Panc1 (cell line): ENCODE data around the gene UBE2R2. TPM values are rescaled to one million over a fixed set of nuclear protein-coding genes. Genes with fewer than 3 reads are reported as not detected.

Experiments used
- ATAC-seq: fragments of 200-7000 bp; cut with Tn5 transposase; 2 replicates; pipeline ENCODE4 v1.9.1; 2020; ENCODE audit warnings: mild to moderate bottlenecking, moderate library complexity
- BruUV-seq: library from RNA; stranded (reverse); fragments of 400-500 nt; replicated peaks from 2 replicates; lab custom pipeline; 2021; lab: Mats Ljungman, UMichigan
- CTCF ChIA-PET: fragments of 300-600 bp; sonication (Branson Sonifier 250); formaldehyde crosslinking; loops from one replicate; lab custom pipeline; 2022; ENCODE audit warnings: antibody characterized with exemption; lab: Charles Lee
- POLR2A ChIA-PET: fragments of 300-600 bp; sonication (Branson Sonifier 250); formaldehyde crosslinking; loops from one replicate; lab custom pipeline; 2022; ENCODE audit warnings: antibody characterized with exemption; lab: Charles Lee
- DNase-seq: peaks from one replicate; pipeline ENCODE4 v3.0.0-alpha.2; 2010; ENCODE audit warnings: low read depth, low spot score
- H3K27ac ChIP-seq: 2 replicates; pipeline ENCODE4 v1.5.1; 2011; ENCODE audit warnings: mild to moderate bottlenecking, low read length, inconsistent platforms
- H3K27me3 ChIP-seq: fragments of 200-500 bp; sonication (Bioruptor generic); 2 replicates; pipeline ENCODE4 v1.6.0; 2014; ENCODE audit warnings: low read length, inconsistent platforms; ENCODE audit not compliant: control insufficient read depth, insufficient read depth
- H3K36me3 ChIP-seq: fragments of 200-500 bp; sonication (Bioruptor generic); 2 replicates; pipeline ENCODE4 v1.5.1; 2014; ENCODE audit warnings: inconsistent platforms, mild to moderate bottlenecking, low read length, moderate library complexity; ENCODE audit not compliant: control insufficient read depth, insufficient read depth
- H3K4me1 ChIP-seq: 2 replicates; pipeline ENCODE4 v1.5.1; 2011; ENCODE audit warnings: inconsistent platforms, mild to moderate bottlenecking, low read length, moderate library complexity; ENCODE audit not compliant: control insufficient read depth, insufficient read depth
- H3K4me3 ChIP-seq, 2 experiments: 2 replicates each; pipeline ENCODE4 v1.5.1; 2011 to 2012; ENCODE audit warnings: low read depth in 2 of 2, low read length in 2 of 2, mild to moderate bottlenecking in 2 of 2, inconsistent platforms in 1 of 2, moderate library complexity in 1 of 2
- H3K9me3 ChIP-seq: fragments of 200-500 bp; sonication (Bioruptor generic); 2 replicates; pipeline ENCODE4 v1.5.1; 2014; ENCODE audit warnings: low read depth, mild to moderate bottlenecking, inconsistent platforms, low read length, moderate library complexity; ENCODE audit not compliant: control insufficient read depth, insufficient read depth
- CTCF ChIP-seq: fragments of 450-650 bp; IDR thresholded peaks from 2 replicates; pipeline ENCODE4 v1.5.1; 2017; ENCODE audit warnings: mild to moderate bottlenecking
- POLR2AphosphoS5 ChIP-seq: IDR thresholded peaks from 2 replicates; pipeline ENCODE4 v1.6.1; 2012; ENCODE audit warnings: mild to moderate bottlenecking, low read depth, low read length, moderate library complexity
- SIN3A ChIP-seq: IDR thresholded peaks from 2 replicates; pipeline ENCODE4 v1.6.1; 2012; ENCODE audit warnings: low read depth, mild to moderate bottlenecking, low read length, moderate library complexity, borderline replicate concordance; ENCODE audit not compliant: insufficient read depth
- TCF7L2 ChIP-seq: IDR thresholded peaks from 2 replicates; pipeline ENCODE4 v1.6.1; 2011; ENCODE audit warnings: mild to moderate bottlenecking, low read depth, low read length, inconsistent platforms
- in situ Hi-C: cut with HindIII; loops from 2 replicates; pipeline ENCODE4 v1.10.0; 2016; ENCODE audit warnings: low sequenced_read_pairs, low pct_unique_long_range_greater_than_20kb
- intact Hi-C: fragments of 100-400 bp; cut with micrococcal nuclease; formaldehyde crosslinking; loops from one replicate; pipeline ENCODE4 v1.10.0; 2022; ENCODE audit not compliant: unreplicated experiment
- total RNA-seq: library from RNA; stranded (reverse); gene quantifications from one replicate; pipeline ENCODE4 v1.2.1, GENCODE V29; 2021; ENCODE audit not compliant: unreplicated experiment
- TF ChIP-seq, protein P1 (sequence below), 2 experiments: IDR thresholded peaks; 2 replicates each; pipeline ENCODE4 v1.6.1; 2011 to 2012; ENCODE audit warnings: low read depth in 2 of 2, control low read depth in 1 of 2, low read length in 1 of 2, mild to moderate bottlenecking in 1 of 2, moderate library complexity in 1 of 2; ENCODE audit not compliant: insufficient read depth in 1 of 2

The UBE2R2 gene
- total RNA-seq, 1 experiment from 2014 or later: 67.2 TPM

DNA sequence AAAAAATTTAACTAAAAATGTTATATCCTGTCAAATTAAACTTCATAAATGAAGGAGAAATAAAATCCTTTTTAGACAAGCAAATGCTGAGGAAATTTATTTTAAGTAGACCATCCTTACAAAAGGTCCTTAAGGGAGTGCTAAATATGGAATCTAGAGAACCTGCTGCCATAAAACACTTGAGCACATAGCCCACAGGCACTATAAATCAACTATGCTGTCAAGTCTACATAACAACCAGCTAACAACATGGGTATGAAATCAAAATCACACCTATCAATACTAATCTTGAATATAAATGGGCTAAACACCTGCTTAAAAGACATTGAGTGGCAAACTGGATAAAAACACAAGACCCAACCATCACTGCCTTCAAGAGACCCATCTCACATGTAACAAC is 36.7 kb upstream of the UBE2R2 start:
- in situ Hi-C loops: no loop called here
- DNase-seq: no peak
- ATAC-seq: no peak
- Histone ChIP-seq H3K9me3 (no peaks in the 10 kb centered on the region), H3K4me3 (no peak overlapping the region), H3K27ac (no peak overlapping the region), H3K36me3 (no peaks in the 10 kb centered on the region), H3K27me3 (no peaks in the 10 kb centered on the region), H3K4me1 (no peaks in the 10 kb centered on the region)
- BruUV-seq: no TSS peak
- ChIA-PET POLR2A (no interaction called here), CTCF (no interaction called here)
- intact Hi-C loops: no loop called here
- TF ChIP-seq CTCF (no peak), SIN3A (no peak), TCF7L2 (no peak), POLR2AphosphoS5 (no peak)
- TF ChIP-seq, protein P1, sequence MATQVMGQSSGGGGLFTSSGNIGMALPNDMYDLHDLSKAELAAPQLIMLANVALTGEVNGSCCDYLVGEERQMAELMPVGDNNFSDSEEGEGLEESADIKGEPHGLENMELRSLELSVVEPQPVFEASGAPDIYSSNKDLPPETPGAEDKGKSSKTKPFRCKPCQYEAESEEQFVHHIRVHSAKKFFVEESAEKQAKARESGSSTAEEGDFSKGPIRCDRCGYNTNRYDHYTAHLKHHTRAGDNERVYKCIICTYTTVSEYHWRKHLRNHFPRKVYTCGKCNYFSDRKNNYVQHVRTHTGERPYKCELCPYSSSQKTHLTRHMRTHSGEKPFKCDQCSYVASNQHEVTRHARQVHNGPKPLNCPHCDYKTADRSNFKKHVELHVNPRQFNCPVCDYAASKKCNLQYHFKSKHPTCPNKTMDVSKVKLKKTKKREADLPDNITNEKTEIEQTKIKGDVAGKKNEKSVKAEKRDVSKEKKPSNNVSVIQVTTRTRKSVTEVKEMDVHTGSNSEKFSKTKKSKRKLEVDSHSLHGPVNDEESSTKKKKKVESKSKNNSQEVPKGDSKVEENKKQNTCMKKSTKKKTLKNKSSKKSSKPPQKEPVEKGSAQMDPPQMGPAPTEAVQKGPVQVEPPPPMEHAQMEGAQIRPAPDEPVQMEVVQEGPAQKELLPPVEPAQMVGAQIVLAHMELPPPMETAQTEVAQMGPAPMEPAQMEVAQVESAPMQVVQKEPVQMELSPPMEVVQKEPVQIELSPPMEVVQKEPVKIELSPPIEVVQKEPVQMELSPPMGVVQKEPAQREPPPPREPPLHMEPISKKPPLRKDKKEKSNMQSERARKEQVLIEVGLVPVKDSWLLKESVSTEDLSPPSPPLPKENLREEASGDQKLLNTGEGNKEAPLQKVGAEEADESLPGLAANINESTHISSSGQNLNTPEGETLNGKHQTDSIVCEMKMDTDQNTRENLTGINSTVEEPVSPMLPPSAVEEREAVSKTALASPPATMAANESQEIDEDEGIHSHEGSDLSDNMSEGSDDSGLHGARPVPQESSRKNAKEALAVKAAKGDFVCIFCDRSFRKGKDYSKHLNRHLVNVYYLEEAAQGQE (IDR thresholded peaks at IDR 0.05; ENCODE audit: insufficient read depth in 1 of 2, low read depth in 2 of 2, low read length in 1 of 2): no peak

DNA sequence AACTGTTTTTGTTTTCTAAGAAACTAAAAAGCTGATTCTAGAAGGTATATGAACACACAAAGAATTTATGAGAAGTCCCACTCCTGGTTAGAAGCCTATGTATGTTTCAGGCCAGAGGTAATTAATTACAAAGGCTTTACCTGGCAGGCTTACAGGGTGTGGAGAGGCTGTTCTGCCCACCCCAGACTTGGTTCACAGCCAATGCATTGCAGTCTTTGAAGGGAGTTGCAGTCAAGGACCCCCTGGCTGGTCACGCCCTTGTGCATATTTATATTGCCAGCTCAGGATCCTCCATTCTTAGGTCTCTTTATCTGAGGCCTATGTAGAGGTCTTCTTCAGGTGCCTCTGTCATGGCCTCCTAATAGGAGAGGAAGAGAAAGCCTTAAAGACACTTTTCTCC is 35.2 kb upstream of the UBE2R2 start:
- no peaks in the 10 kb centered on the region for H3K4me1 ChIP-seq
- no peaks in the 10 kb centered on the region for H3K27me3 ChIP-seq
- intact Hi-C loops (no loop called here), in situ Hi-C loops (no loop called here)
- no peaks in the 10 kb centered on the region for H3K36me3 ChIP-seq
- TF ChIP-seq CTCF (no peak), SIN3A (no peak), POLR2AphosphoS5 (no peak), TCF7L2 (no peak)
- TF ChIP-seq, protein P1 (IDR thresholded peaks at IDR 0.05; ENCODE audit: insufficient read depth in 1 of 2, low read depth in 2 of 2, low read length in 1 of 2): no peak
- H3K27ac ChIP-seq: no peak overlapping the region
- DNase-seq (no peak), ATAC-seq (no peak)
- H3K9me3 ChIP-seq: no peaks in the 10 kb centered on the region
- ChIA-PET POLR2A (interaction anchor here (0.6 kb wide), 1 partner anchor 358 kb away, joined by 3 read pairs; no protein-coding TSS in a partner anchor), CTCF (no interaction called here)
- BruUV-seq: no TSS peak
- no peak overlapping the region for H3K4me3 ChIP-seq
